Measurements from ENCODE around the gene RSPO1.
A peak's percentile ranks its signal among the peaks of the same experiment; 100 is the strongest.

RSPO1 gene

DNA sequence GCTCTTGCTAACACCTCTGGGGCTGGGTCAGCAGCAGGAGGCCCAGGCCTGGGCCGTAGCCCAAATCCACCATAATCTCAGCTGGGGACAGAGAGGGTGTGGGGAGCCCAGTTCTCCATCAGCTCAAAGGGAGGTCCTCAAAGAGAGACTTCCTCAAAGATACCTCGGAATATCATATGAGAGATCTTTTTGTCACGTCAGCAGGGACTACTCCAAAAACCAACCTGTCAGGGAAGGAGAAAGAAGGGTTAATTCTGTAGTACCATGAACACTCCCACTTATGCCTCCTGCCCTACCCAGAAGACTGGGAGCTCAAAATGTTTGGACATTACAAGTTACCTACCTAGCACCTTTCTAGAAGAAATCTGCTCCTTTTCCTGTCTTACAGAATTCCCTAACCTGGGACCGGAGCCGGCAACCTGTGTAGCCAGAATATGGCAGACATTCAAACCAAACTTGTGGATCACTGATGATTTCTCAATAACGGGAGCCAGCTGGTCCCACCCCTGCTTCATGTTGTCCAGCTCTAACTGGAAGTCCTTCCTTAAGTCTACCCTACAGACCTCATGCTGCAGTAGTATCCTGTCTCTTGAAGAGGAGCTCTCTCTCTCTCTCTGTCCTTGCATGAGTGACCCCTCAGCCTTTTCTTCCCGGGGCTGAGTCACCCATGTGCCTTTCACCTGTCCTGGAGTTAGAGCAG, 4.8 kb downstream of the RSPO1 start:
- peak overlapping the region; percentile 24 for H3K9ac ChIP-seq (ENCODE audit: low read depth, low read length, poor library complexity)
- no peak overlapping the region for H2BK15ac ChIP-seq (ENCODE audit: low read length)
- H3K4me1 ChIP-seq (ENCODE audit: control insufficient read depth in 2 of 2, insufficient read depth in 1 of 2, low read depth in 1 of 2, low read length in 2 of 2): peaks cover 2 to 43% of the 10 kb centered on the region in 2 donors
- WGBS, 2 donors (ENCODE audit: extremely low coverage in 2 of 2, insufficient read length in 2 of 2, insufficient replicate concordance in 1 of 2): no CpG with 5 or more reads among the region's 7 CpGs
- H2BK120ac ChIP-seq (ENCODE audit: low read depth, low read length): no peak overlapping the region
- H2BK5ac ChIP-seq (ENCODE audit: low read length): no peak overlapping the region
- peaks cover 2% of the 10 kb centered on the region for H3K79me1 ChIP-seq (ENCODE audit: low read depth, low read length)
- H2BK12ac ChIP-seq (ENCODE audit: low read length): peak overlapping the region; percentile 82
- H3K27ac ChIP-seq (replicated peaks; ENCODE audit: low read length): peak overlapping the region; percentile 15
- H3K36me3 ChIP-seq (replicated peaks in 1 of 2; ENCODE audit: control insufficient read depth in 2 of 2, insufficient read depth in 2 of 2, low read length in 2 of 2): no peaks in the 10 kb centered on the region
- H2AFZ ChIP-seq (ENCODE audit: low read length): no peak overlapping the region
- no peak overlapping the region for H4K91ac ChIP-seq (ENCODE audit: low read depth, low read length, poor library complexity)
- peak overlapping the region; percentile 81 for H2AK5ac ChIP-seq (ENCODE audit: low read depth, low read length)
- H3K23ac ChIP-seq (ENCODE audit: low read depth, low read length, poor library complexity): no peak overlapping the region
- H4K8ac ChIP-seq (ENCODE audit: low read depth, low read length): no peak overlapping the region
- no peak for DNase-seq (ENCODE audit: low spot score)
- no peaks in the 10 kb centered on the region for H3K9me3 ChIP-seq (replicated peaks in 1 of 2; ENCODE audit: control insufficient read depth in 2 of 2, insufficient read depth in 1 of 2, low read depth in 1 of 2, low read length in 2 of 2)
- no peak overlapping the region for H3K14ac ChIP-seq (ENCODE audit: low read length)
- no peak overlapping the region for H3K4ac ChIP-seq (ENCODE audit: low read length)
- peak overlapping the region; percentile 43 for H3K4me2 ChIP-seq (ENCODE audit: insufficient read depth, low read length, poor library complexity, severe bottlenecking)
- H3K18ac ChIP-seq (ENCODE audit: low read length): peak overlapping the region; percentile 89
- H3K27me3 ChIP-seq (ENCODE audit: control insufficient read depth in 3 of 3, insufficient read depth in 3 of 3, low read depth in 1 of 3, low read length in 3 of 3): peaks cover 15 to 98% (median 32%) of the 10 kb centered on the region in 3 experiments
- no peak overlapping the region for H3K4me3 ChIP-seq (ENCODE audit: low read length in 2 of 2)

DNA sequence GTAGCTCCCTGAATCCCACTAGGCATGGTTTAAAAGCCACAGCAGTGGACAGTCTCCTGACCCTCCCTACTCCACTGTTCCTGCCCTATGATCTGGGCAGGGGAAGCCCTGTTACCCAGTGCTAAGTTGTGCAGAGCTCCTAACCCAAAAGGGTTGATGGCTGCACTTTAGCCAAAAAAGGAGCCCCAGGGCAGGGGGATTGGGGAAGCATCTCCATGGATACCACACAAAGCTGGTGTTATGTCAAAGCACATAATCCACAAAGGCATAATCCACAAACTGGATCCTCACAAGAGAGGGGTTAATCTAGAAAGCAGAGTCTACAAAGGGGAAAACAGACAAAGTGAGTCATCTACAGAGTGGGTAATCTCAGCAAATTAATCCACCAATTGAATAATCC, 5.7 kb downstream of the RSPO1 start:
- H3K9ac ChIP-seq (ENCODE audit: low read depth, low read length, poor library complexity): no peak overlapping the region
- peaks cover 0 to 43% of the 10 kb centered on the region in 2 donors for H3K4me1 ChIP-seq (ENCODE audit: control insufficient read depth in 2 of 2, insufficient read depth in 1 of 2, low read depth in 1 of 2, low read length in 2 of 2)
- DNase-seq (ENCODE audit: low spot score): no peak
- no peaks in the 10 kb centered on the region for H3K9me3 ChIP-seq (replicated peaks in 1 of 2; ENCODE audit: control insufficient read depth in 2 of 2, insufficient read depth in 1 of 2, low read depth in 1 of 2, low read length in 2 of 2)
- no peak overlapping the region for H2BK120ac ChIP-seq (ENCODE audit: low read depth, low read length)
- H3K4me3 ChIP-seq (ENCODE audit: low read length in 2 of 2): no peak overlapping the region
- H3K27ac ChIP-seq (replicated peaks; ENCODE audit: low read length): no peak overlapping the region
- H2BK12ac ChIP-seq (ENCODE audit: low read length): no peak overlapping the region
- H4K8ac ChIP-seq (ENCODE audit: low read depth, low read length): no peak overlapping the region
- H3K4me2 ChIP-seq (ENCODE audit: insufficient read depth, low read length, poor library complexity, severe bottlenecking): no peak overlapping the region
- no peak overlapping the region for H2AFZ ChIP-seq (ENCODE audit: low read length)
- no peak overlapping the region for H2AK5ac ChIP-seq (ENCODE audit: low read depth, low read length)
- peaks cover 10 to 96% (median 23%) of the 10 kb centered on the region in 3 experiments for H3K27me3 ChIP-seq (ENCODE audit: control insufficient read depth in 3 of 3, insufficient read depth in 3 of 3, low read depth in 1 of 3, low read length in 3 of 3)
- H3K14ac ChIP-seq (ENCODE audit: low read length): no peak overlapping the region
- no peak overlapping the region for H4K91ac ChIP-seq (ENCODE audit: low read depth, low read length, poor library complexity)
- no peak overlapping the region for H2BK15ac ChIP-seq (ENCODE audit: low read length)
- no peaks in the 10 kb centered on the region for H3K36me3 ChIP-seq (replicated peaks in 1 of 2; ENCODE audit: control insufficient read depth in 2 of 2, insufficient read depth in 2 of 2, low read length in 2 of 2)
- H3K23ac ChIP-seq (ENCODE audit: low read depth, low read length, poor library complexity): no peak overlapping the region
- H3K79me1 ChIP-seq (ENCODE audit: low read depth, low read length): peaks cover 2% of the 10 kb centered on the region
- H2BK5ac ChIP-seq (ENCODE audit: low read length): no peak overlapping the region
- no peak overlapping the region for H3K4ac ChIP-seq (ENCODE audit: low read length)
- peak overlapping the region; percentile 23 for H3K18ac ChIP-seq (ENCODE audit: low read length)

DNA sequence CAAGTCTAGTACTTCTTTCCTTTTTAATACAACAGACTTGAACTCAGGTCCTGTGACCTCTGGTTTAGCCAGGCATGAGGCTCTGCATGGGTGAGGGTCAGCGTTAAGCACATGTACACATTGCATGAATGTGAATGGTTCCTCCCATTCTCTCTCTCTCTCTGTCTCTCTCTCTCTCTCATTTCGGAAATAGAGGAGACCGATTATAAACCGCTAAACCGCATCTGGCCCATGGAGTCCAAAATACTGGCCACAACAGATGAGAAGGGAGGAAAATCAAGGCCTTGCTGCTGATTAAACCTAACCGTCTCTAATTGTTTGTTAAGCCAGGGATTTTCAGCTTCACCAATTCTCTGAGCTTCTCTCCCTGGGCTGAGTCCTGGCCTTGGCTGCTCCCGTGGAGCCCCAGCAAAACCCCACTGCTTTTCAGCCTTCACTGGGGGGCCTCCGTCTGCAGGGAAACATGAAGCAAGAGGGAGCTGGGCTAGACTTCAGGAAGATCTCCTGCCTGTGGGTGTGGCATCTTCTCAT, 6.6 kb downstream of the RSPO1 start:
- H3K23ac ChIP-seq (ENCODE audit: low read depth, low read length, poor library complexity): no peak overlapping the region
- peaks cover 1 to 91% (median 14%) of the 10 kb centered on the region in 3 experiments for H3K27me3 ChIP-seq (ENCODE audit: control insufficient read depth in 3 of 3, insufficient read depth in 3 of 3, low read depth in 1 of 3, low read length in 3 of 3)
- H3K14ac ChIP-seq (ENCODE audit: low read length): no peak overlapping the region
- H3K4me3 ChIP-seq (ENCODE audit: low read length in 2 of 2): no peak overlapping the region
- H3K36me3 ChIP-seq (replicated peaks in 1 of 2; ENCODE audit: control insufficient read depth in 2 of 2, insufficient read depth in 2 of 2, low read length in 2 of 2): no peaks in the 10 kb centered on the region
- no peak overlapping the region for H3K4ac ChIP-seq (ENCODE audit: low read length)
- no peaks in the 10 kb centered on the region for H3K9me3 ChIP-seq (replicated peaks in 1 of 2; ENCODE audit: control insufficient read depth in 2 of 2, insufficient read depth in 1 of 2, low read depth in 1 of 2, low read length in 2 of 2)
- no peak for DNase-seq (ENCODE audit: low spot score)
- H2AFZ ChIP-seq (ENCODE audit: low read length): no peak overlapping the region
- H3K4me1 ChIP-seq (ENCODE audit: control insufficient read depth in 2 of 2, insufficient read depth in 1 of 2, low read depth in 1 of 2, low read length in 2 of 2): peaks cover 0 to 35% of the 10 kb centered on the region in 2 donors
- peak overlapping the region; percentile 84 for H2BK15ac ChIP-seq (ENCODE audit: low read length)
- H2BK5ac ChIP-seq (ENCODE audit: low read length): no peak overlapping the region
- no peak overlapping the region for H3K9ac ChIP-seq (ENCODE audit: low read depth, low read length, poor library complexity)
- no peak overlapping the region for H3K27ac ChIP-seq (replicated peaks; ENCODE audit: low read length)
- peaks cover 2% of the 10 kb centered on the region for H3K79me1 ChIP-seq (ENCODE audit: low read depth, low read length)
- H2BK120ac ChIP-seq (ENCODE audit: low read depth, low read length): no peak overlapping the region
- peak overlapping the region; percentile 83 for H2AK5ac ChIP-seq (ENCODE audit: low read depth, low read length)
- H3K4me2 ChIP-seq (ENCODE audit: insufficient read depth, low read length, poor library complexity, severe bottlenecking): no peak overlapping the region
- peak overlapping the region; percentile 82 for H2BK12ac ChIP-seq (ENCODE audit: low read length)
- peak overlapping the region; percentile 22 for H3K18ac ChIP-seq (ENCODE audit: low read length)
- H4K91ac ChIP-seq (ENCODE audit: low read depth, low read length, poor library complexity): no peak overlapping the region
- no peak overlapping the region for H4K8ac ChIP-seq (ENCODE audit: low read depth, low read length)
- no CpG with 5 or more reads among the region's 8 CpGs for WGBS, 2 donors (ENCODE audit: extremely low coverage in 2 of 2, insufficient read length in 2 of 2, insufficient replicate concordance in 1 of 2)

DNA sequence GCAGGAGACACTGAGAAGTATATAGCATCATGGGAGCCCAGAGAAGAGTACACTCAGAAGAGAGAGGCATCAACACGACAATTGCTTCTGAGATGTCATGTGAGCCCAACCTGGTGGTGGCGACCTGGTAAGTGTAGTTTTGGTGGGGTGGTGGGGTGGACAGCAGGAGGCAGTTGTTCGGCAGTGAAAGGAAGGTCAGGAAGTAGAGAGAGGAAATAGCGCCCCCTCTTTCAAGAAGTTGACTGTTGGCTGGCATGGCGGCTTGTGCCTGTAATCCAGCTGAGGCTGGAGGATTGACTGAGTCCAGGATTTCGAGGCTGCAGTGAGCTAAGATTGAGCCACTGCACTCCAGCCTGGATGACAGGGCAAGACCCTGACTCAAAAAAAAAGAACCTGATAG, 12.6 kb downstream of the RSPO1 start:
- peaks cover 0 to 6% of the 10 kb centered on the region in 2 donors for H3K4me1 ChIP-seq (ENCODE audit: control insufficient read depth in 2 of 2, insufficient read depth in 1 of 2, low read depth in 1 of 2, low read length in 2 of 2)
- H3K18ac ChIP-seq (ENCODE audit: low read length): no peak overlapping the region
- no peak overlapping the region for H4K91ac ChIP-seq (ENCODE audit: low read depth, low read length, poor library complexity)
- WGBS, 2 donors (ENCODE audit: extremely low coverage in 2 of 2, insufficient read length in 2 of 2, insufficient replicate concordance in 1 of 2): no CpG with 5 or more reads among the region's 6 CpGs
- no peak overlapping the region for H3K14ac ChIP-seq (ENCODE audit: low read length)
- H3K27me3 ChIP-seq (ENCODE audit: control insufficient read depth in 3 of 3, insufficient read depth in 3 of 3, low read depth in 1 of 3, low read length in 3 of 3): peaks cover 0 to 74% (median 0%) of the 10 kb centered on the region in 3 experiments
- no peak overlapping the region for H2BK120ac ChIP-seq (ENCODE audit: low read depth, low read length)
- no peaks in the 10 kb centered on the region for H3K36me3 ChIP-seq (replicated peaks in 1 of 2; ENCODE audit: control insufficient read depth in 2 of 2, insufficient read depth in 2 of 2, low read length in 2 of 2)
- H2BK12ac ChIP-seq (ENCODE audit: low read length): no peak overlapping the region
- H3K79me1 ChIP-seq (ENCODE audit: low read depth, low read length): no peaks in the 10 kb centered on the region
- H3K9ac ChIP-seq (ENCODE audit: low read depth, low read length, poor library complexity): no peak overlapping the region
- peaks cover 0 to 2% of the 10 kb centered on the region in 2 donors for H3K9me3 ChIP-seq (replicated peaks in 1 of 2; ENCODE audit: control insufficient read depth in 2 of 2, insufficient read depth in 1 of 2, low read depth in 1 of 2, low read length in 2 of 2)
- H3K23ac ChIP-seq (ENCODE audit: low read depth, low read length, poor library complexity): no peak overlapping the region
- no peak overlapping the region for H3K4me2 ChIP-seq (ENCODE audit: insufficient read depth, low read length, poor library complexity, severe bottlenecking)
- no peak overlapping the region for H2AFZ ChIP-seq (ENCODE audit: low read length)
- H2BK5ac ChIP-seq (ENCODE audit: low read length): no peak overlapping the region
- H3K4me3 ChIP-seq (ENCODE audit: low read length in 2 of 2): no peak overlapping the region
- no peak overlapping the region for H4K8ac ChIP-seq (ENCODE audit: low read depth, low read length)
- H3K4ac ChIP-seq (ENCODE audit: low read length): no peak overlapping the region
- H2BK15ac ChIP-seq (ENCODE audit: low read length): no peak overlapping the region
- H3K27ac ChIP-seq (replicated peaks; ENCODE audit: low read length): no peak overlapping the region
- no peak overlapping the region for H2AK5ac ChIP-seq (ENCODE audit: low read depth, low read length)
- no peak for DNase-seq (ENCODE audit: low spot score)
